Measurements from ENCODE around the gene TXNRD2.

GRCh38 chr22:19974935-19975706, 33.5 kb upstream of the TXNRD2 start:
- no peak for TF ChIP-seq CTCF (IDR thresholded peaks at IDR 0.05)
- no peak for TF ChIP-seq EP300 (IDR thresholded peaks at IDR 0.05)
